Activated effector memory CD4-positive, alpha-beta T cell treated with Interleukin-2 at 50 U/mL for 16 hours (primary cell): ENCODE results near the gene SLC9A3.
A peak's percentile ranks its signal among the peaks of the same experiment; 100 is the strongest.

Experiments
- DNase-seq: peaks from one replicate; pipeline ENCODE4 v3.0.0-alpha.2; 2020

Gene SLC9A3

DNA sequence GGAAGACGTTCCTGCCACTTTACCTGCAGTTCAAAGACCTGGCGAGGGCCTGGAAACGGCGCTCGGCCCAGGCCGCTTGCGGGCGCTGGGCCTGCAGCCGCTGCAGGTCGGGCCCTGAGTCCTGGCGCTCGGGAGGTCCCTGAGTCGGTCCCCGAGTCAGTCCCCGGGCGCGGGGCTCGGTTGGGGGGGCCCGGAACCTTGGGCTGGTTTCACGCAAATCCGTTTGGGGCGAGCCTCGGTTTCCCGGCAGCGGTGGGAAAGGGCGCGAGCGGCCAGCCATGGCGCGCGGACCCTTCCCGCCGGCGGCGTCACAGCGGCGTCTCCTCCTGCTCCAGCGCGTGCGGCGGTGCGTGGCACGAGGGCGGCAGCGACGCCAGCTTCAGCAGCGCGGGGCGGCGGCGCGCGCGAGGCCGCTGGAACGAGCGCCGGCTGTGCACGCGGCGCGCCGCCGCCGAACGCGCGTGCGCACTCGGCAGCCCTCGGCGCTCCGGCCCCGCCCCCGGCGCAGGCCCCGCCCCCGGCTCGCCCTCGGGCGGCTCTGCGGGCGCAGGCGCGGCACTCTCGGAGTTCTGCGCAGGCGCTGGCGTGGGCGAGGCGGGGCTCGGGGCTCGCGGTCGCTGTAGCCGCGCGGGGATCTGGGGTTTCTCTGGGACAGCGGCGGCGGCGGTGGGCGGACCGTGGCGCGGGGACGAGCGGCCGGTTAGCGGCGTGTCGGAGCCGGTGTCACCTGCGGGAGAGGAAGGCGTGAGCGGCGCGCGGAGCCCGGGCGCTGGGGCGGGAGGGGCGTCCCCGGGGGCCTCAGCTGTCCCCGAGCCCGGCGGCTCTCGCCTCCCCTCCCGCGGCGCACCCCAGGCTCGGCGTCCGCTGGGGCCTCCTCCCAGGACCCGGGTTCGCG, 51.3 kb downstream of the SLC9A3 start:
- peak; percentile 81 for DNase-seq

DNA sequence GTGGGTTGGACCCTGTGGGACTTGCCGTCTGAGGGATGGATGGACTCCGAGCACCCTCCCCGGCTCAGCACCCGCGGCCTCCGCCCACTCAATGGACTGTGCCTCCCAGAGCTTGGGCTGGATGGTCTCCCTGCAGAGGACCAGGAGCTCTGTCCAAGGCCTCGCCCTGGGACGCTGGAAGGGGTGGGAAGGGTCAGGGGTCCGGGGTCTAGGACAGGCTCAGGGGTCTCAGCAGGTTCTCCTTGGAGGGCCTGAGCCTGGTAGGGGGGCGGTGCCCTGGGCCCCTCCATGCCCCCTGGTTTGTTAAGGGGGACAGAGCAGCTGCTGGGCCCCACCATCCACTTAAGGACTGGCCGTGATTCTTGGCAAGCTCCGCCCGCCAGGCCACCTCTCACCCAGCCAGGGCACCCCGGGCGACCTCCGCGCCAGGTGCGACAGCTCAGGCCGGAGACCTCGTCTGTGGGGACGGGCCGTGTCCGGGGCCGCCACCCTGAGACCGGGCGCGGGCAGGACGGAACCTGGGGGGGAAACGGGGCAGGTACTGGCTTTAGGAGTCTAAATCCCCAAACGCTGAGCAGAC, 52.1 kb downstream of the SLC9A3 start:
- DNase-seq, result no peak

DNA sequence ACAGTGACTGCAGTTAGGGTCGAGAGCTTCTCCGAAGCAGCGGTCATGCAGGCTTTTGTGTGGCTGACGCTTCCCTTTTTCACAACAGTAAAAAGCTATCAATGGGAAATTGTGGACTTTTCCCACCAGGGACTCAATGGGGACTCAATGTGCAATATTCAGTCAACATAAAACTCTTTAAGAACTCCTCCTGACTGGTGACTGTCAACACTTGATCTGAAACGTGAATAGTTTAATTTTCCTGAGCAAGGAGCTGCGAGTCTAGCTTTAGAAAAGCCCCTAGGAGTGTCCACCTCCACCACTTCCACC, 52.5 kb downstream of the SLC9A3 start:
- no peak for DNase-seq

DNA sequence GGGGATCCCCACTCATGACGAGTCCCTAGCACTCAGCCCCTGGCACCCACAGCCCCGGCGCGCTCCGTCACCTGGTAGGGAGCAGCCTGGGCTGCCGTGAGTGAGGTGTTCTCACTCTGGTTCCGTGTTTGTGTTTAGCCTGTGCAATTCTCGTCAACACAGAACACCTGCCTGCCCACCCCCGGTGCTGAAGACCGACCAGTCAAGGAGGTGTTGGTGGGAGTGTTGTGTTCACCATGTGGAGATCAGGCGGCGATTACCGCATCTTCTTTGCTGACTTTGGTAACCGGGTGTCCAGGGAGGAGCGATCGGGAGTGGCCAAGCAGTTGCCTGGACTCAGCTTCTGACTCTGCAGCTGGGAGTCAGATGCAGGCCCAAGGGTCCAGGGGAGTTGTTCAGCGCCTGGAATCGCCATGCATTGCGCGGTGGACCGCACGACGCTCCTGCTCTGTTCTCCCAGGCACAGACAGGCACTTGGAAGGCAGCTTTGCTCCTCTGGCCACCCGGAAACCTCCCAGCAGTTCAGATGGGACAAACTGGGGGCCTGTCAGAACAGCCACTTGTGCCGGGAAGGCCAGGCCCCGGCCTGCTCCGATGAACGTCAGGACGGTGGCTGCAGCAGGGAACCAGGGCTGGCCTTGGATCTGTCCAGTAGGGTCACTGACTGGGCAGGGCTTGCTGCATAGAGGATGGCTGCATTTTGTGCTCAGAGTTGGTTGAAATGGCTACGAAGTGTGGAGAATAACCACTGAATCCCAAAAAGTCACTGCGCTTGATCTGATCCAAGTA, 53.1 kb downstream of the SLC9A3 start:
- no peak for DNase-seq

DNA sequence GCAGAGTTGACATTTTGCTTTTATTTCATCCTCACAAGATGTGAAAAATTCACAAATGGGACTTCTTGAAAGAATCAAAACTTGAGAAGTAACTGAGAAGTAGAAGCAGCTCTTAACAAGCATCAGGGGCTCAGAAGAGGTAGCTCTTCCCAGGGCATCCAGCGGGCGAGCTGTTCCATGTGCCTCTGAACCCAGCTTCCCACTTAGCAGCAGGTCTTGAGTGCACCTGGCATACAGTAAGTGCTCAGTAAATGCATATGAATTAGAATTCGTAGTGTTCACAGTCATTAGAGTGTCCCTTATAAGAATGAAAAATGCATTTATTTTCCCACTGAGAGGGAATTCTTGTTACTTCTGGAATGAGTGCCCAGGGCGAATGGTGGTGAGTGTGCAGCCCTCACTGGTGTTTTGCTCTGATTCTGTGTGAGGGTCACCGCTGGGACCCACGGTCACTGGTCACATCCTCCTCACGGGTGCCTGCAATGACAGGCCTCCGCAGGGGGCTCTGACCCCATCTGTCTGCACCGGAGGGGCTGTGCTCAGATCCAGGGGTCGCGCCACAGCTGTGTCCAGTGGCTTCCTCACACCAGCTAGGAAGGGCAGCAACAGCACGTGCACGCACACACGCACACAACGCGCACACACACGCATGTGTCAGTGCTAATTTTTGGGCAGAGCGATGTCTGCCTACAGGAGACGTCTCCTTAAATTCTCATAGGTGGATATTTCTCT, 54.3 kb downstream of the SLC9A3 start:
- no peak for DNase-seq

DNA sequence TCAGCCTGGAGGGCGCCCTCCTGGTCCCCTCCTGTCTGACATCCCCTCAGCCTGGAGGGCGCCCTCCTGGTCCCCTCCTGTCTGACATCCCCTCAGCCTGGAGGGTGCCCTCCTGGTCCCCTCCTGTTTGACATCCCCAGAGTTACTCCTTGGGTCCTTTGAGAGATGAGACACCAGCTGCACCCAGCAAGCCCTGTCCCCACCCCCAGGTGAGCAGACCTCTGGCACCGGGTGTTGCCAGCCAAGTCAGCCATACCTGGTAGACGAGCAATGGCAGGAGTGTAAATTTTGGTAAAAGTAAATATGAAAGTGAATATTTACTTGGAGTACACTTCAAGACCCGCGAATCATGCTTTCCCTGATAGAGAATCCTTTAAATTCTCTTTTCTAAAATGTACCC, 55.8 kb downstream of the SLC9A3 start:
- DNase-seq, result no peak

DNA sequence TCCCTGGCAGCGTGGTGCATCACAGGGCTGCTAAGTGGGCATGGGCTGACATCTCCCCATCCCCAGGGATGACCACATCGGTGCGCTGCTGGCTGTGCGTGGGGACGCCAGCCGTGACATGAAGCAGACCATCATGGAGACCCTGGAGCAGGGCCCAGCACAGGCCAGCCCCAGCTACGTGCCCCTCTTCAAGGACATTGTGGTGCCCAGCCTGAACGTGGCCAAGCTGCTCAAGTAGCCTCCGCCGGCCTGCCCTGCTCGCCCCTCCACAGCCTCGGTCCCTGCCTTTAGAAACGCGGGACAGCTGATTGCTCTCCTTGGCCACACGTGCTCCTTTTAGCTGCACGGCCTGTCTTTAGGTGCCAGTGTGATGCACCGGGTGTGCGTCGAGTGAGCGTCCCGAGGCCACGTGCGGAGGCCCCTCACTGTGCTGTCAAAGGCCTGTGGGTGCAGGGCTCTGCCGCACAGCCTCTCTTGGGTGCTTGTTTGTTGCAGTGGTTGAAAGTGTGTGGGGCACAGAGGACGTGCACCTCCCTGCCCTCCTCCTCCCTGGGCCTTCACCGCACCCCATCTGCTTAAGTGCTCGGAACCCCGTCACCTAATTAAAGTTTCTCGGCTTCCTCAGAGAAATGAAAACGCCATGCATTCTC, 57.5 kb downstream of the SLC9A3 start:
- DNase-seq, result no peak

DNA sequence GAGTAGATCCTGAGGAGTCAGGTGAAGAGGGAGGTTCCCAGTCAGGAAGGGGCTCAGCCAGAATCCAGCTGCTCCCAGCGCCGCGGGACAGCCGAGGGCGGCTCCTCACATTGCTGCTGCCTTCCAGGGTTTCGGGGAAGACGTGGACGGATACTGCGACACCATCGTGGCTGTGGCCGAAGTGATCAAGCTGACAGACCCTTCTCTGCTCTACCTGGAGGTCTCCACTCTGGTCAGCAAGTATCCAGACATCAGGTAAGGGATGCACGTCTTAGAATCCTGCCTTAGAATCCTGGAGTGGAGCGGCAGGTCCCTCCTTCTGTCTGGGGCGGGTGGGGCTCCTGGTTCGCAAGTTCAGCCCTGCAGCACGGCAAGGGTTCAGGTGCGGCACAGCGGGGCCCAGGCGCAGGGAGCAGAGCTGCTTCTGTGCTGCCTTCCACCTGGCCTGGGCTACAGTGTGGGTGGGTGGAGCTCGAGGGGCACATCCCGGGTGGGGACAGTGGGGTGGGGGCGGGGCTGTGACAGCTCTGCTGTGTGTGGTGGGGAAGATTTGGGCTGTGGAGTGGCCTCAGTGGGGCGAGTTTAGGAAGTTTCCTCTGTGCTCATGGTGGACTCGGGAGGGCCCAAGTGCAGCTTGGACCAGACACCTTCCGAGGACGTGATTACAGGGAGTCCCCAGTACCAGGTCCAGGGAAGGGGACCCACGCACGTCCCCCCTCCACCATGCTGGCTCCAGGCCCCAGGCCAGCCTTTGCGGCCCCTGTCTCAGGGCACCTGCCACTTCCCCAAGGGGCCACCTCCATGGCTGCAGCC, 58.5 kb downstream of the SLC9A3 start:
- no peak for DNase-seq

DNA sequence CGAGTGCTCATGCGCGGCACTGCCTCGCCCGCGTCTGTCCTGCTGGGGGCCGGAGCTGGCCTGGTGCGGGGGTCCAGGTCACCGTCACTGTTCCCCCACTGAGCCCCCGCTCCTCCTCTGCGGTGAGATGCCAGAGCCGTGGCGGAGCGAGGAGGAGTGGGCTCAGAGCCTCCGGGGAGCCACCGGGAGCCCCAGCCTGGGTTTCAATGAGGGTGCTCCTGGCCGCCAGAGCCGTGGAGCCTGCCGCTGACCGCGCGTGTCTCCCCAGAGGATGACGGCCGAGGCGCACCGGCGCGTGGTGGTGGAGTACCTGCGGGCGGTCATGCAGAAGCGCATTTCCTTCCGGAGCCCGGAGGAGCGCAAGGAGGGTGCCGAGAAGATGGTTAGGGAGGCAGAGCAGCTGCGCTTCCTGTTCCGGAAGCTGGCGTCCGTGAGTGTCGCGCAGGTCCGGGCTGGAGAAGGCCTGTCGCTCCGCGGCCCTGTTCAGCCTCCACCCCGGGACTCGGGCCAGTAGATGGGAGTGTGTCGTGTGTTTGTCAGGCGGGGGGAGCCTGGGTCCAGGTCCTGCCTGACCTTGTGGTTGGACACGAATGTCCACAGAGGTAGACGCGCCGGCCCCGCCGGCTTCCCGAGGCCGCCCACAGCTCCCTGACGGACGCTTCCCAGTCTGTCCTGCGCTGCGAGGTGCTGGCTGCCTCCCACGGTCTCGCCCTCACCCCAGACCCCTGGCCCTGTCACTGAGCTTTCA, 59.2 kb downstream of the SLC9A3 start:
- DNase-seq, result no peak

DNA sequence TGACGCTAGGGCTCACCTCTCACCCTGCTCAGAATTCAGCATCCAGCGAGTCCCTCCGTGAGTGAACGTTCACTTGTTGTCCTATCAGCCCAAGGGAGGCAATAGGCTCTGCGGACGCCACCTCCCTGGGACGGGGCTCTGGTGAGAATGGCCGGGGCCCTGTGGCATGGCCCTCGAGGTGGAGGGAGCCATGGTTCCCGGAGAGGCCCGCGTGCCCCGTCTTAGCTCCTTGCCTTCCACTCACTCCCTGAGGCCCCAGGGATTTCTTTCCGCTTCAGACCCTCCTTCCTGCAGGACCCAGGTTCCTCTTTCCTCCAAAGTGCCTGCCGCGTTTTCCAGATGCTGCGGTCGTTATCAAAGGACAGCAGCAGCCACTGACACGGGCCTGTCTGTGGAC, 59.8 kb downstream of the SLC9A3 start:
- DNase-seq, result no peak

DNA sequence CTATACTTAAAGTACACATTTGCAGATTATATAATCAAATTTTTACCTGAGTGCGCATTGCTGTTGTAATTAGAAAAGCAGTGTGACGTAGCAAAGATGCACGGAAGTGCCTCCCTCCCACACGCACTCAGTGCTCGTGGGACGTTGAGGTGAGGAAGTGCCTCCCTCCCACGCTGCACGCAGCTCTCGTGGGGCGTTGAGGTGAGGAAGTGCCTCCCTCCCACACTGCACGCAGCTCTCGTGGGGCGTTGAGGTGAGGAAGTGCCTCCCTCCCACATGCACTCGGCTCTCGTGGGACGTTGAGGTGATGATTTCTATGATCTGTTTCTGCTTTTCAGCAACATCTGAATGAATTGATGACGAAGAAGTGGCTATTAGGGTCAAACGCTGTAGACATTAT, 60.3 kb downstream of the SLC9A3 start:
- peak; percentile 68 for DNase-seq

DNA sequence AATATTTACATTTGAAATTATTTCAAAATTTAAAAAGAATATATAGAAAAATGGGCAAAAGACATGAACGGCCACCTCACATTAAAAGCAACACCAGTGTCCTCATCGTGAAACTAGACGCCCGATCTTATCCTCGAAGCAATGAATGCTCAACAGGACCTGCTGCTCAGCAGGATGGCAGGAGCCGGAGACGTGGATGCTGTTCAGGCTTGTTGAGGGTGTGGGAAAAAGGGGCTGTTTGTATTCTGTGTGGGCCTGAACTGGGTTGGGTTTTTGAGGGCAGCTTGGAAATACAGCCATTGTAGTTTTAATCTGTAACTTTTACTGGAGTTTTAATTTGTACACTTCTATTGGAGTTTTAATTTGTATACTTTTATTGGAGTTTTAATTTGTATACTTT, 60.9 kb downstream of the SLC9A3 start:
- no peak for DNase-seq

DNA sequence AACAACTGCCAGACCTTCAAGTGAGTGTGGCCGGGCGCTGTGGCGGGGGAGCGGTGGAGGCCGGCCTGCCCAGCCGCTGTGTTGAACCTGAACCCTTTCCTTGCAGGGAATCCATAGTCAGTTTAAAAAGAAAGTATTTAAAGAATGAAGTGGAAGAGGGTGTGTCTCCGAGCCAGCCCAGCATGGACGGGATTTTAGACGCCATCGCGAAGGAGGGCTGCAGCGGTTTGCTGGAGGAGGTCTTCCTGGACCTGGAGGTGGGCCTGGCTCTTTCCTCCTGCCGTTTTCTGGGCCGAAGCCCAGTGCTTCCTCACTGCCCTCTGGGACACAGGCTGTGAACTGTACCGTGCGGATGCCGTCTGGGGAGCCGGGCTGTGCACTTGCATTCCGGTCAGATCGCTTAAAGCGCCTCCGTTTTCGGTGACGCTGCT, 62.2 kb downstream of the SLC9A3 start:
- no peak for DNase-seq

DNA sequence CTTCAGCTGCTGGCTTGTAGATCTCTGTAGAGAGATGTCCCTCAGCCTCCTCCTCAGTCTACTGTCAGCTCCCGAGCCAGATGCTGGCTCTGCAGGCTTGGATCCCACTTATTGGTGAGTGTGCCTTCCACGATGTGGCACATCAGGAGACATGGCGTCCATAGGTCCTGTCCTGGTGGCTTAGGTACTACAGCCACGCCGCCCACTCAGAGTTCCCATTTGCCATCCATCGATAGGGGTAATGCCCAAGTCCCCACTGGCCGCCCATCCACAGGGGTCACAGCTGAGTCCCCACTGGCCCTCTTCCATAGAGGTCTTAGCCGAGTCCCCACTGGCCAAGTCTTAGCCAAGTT, 64.0 kb downstream of the SLC9A3 start:
- DNase-seq, result no peak

DNA sequence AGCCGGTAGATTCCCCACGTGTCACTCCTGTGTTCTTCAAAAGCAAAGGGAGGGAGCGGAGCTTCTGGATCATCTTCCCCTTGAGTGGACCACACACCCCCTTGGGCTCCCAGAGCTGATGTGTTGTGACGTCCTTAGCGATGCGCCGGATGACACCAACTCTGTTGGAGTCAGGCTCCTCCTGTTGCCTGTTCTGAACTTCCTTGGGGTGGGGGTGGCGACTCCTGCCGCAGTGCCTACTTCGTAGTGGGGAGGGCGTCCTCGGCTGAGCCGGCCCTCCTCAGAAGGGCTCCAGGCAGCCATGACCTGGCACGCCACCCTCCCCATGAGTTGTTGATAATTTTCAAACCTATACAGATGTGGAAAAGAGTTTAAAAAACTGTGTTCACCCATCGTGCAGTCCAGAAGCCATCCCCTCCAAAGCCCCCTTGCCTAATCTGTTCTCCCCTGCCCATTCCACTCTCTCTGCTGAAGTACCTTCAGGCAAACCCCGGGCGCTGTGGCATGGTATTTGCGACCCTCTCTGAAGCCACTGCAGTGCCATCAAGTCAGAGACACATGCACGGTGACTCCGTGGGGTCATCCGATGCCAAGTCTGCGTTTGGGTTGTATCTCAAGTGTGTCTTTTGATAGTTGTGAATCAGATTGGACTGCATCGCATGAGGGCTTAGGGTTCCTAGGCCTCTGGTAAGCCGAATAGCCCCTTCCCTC, 64.5 kb downstream of the SLC9A3 start:
- DNase-seq, result no peak

DNA sequence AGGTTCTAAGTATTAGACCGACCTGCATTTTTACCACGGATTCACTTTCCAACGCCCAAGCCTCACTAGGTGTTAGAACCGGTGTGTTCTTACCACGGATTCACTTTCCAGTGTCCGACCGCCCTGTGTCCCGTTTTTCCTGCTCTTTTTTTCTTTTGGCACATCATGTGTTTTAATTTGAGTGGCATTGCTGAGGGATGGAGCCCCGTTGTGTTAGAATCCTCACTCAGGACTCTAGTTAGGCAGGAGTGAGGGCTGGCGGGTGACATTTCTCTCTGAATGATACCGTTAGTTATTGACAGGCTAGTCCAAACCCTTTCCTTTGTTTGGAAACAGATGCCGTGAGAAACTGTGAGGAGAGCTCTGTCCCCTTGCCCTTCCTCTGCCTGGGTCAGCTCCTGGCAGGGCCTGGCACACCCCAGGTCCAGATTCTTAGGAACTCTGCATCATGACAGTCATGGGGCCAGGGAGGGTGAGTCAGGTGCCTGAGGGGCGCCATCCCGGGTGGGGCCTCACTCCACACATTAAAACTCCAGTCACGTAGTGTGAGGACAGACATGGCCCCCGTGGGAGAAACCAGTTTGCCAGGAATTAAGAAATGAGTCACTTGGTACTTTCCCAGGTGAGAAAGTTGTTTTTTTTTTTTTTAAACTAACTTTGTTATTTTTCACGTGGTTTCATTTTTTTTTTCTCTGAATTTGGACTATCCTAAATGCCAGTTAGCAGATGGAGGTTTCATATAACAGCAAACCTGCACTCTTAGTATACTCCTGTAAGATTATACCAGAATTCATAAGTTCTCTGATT, 65.5 kb downstream of the SLC9A3 start:
- no peak for DNase-seq

DNA sequence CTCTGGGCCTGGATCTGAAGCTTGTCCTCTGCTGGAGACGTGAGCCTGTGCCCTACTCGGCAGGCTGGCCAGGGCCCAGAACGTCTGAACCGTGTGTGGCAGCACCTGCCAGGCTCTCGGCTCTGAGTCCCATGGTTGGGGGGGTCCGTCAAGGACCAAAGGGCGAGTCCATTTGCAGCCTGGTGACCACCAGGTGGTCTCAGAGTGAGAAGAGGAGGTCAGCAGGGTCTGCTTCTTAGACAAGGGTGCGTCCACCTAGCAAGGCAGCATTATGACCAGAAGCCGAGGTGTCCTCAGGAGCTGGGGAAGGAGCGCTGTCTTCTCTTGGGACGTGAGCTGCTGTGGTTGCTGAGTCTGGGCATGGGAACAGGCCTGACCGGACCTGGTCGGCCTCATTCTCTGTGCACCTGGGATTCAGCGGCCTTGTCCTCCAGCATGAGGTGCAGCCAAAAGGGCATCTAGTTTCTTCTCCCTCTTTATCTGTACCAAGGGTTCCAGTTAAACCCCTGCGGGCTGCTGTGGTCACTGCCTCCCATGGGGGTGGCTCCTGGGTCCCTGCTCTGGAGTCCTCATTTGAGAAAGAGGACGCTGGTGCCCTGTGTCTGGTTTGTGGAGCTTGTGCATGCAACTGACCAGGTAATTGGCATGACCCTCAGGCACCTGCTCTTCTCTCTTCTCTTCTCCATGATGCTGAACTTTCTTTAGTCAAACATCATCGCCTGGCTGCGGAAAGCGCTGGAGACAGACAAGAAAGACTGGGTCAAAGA, 66.9 kb downstream of the SLC9A3 start:
- no peak for DNase-seq

DNA sequence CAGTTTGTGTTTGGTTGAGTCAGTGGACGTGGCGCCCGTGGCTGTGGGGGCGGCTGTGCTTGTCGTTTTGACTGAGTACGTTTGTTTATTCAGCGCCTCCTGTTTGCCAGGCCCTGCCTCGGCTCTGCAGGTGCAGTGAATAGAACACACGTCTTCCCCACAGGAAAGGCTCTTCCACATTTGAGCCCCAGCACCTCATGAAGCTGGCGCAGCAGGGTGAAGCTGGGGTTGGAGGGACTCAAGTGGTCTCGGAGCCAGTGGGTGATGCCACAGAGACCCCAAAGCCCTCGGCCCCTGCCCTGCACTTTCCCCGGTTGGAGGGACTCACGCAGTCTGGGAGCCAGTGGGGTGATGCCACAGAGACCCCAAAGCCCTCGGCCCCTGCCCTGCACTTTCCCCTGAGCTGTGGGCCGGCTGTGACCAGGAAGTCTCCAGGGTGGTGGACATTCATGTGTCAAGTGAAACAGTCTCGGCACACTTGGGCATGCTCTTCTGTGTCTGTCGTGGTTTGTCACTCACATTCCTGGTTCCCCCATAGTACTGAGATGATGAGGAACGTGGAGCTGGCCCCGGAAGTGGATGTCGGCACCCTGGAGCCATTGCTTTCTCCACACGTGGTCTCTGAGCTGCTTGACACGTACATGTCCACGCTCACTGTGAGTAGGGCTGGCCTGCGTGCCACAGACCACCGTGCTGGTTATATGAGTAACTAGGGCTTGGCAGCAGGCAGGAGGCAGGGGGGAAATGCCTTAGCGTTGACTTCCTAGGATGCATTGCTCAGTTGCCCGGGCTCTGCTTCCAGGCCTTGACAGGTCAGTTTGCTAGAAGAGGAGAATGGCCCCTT, 67.7 kb downstream of the SLC9A3 start:
- DNase-seq, result no peak
